HEK293T (cell line): ENCODE results near the gene EYS.

Source experiments
- ARNT ChIP-seq: fragments of 450-650 bp; IDR thresholded peaks from 2 replicates; pipeline ENCODE4 v1.6.1; 2017; ENCODE audit warnings: mild to moderate bottlenecking
- BHLHE40 ChIP-seq: fragments of 450-650 bp; IDR thresholded peaks from 2 replicates; pipeline ENCODE4 v1.6.1; 2016; ENCODE audit warnings: mild to moderate bottlenecking, moderate library complexity, borderline replicate concordance
- ELF4 ChIP-seq: fragments of 450-650 bp; IDR thresholded peaks from 2 replicates; pipeline ENCODE4 v1.6.1; 2017; ENCODE audit warnings: antibody characterized with exemption
- FOXA1 ChIP-seq: fragments of 450-650 bp; IDR thresholded peaks from 2 replicates; pipeline ENCODE4 v1.6.1; 2016; ENCODE audit warnings: mild to moderate bottlenecking
- FOXM1 ChIP-seq: fragments of 450-650 bp; IDR thresholded peaks from 2 replicates; pipeline ENCODE4 v1.6.1; 2017; ENCODE audit warnings: mild to moderate bottlenecking, borderline replicate concordance
- HDGF ChIP-seq: fragments of 450-650 bp; IDR thresholded peaks from 2 replicates; pipeline ENCODE4 v1.6.1; 2017; ENCODE audit warnings: antibody characterized with exemption, borderline replicate concordance
- NFRKB ChIP-seq: fragments of 450-650 bp; IDR thresholded peaks from 2 replicates; pipeline ENCODE4 v1.6.1; 2016; ENCODE audit warnings: mild to moderate bottlenecking, moderate library complexity
- SP1 ChIP-seq: fragments of 450-650 bp; IDR thresholded peaks from 2 replicates; pipeline ENCODE4 v1.6.1; 2017
- TARDBP ChIP-seq: fragments of 450-650 bp; IDR thresholded peaks from 2 replicates; pipeline ENCODE4 v1.6.1; 2016
- ZNF384 ChIP-seq: fragments of 450-650 bp; IDR thresholded peaks from 2 replicates; pipeline ENCODE4 v1.6.1; 2016
- TF ChIP-seq, protein P1 (sequence below): fragments of 450-650 bp; IDR thresholded peaks from 2 replicates; pipeline ENCODE4 v1.6.1; 2016

DNA sequence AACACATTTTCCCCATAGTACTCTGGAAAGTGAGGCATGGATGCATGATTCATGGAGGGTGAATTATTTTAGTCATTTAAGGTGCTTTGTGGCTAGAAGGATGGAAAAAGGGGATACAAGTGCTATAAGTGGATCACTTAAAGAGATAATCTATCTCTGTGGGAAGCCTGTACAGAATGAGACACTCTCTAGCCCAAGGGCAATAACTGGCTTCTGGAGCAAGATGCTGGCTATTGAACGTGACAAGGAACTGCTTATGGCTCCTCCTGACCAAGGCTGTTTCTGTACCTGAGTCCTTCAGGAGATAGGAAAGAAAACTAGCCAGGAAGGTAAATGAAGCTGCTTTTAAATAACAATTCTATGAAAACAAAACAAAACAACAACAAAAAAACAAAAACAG, 590.7 kb downstream of the EYS start:
- TF ChIP-seq NFRKB (no peak), SP1 (no peak), ELF4 (no peak), HDGF (no peak), FOXM1 (no peak), ZNF384 (no peak), FOXA1 (no peak), ARNT (no peak), TARDBP (no peak), BHLHE40 (no peak)
- TF ChIP-seq, protein P1, sequence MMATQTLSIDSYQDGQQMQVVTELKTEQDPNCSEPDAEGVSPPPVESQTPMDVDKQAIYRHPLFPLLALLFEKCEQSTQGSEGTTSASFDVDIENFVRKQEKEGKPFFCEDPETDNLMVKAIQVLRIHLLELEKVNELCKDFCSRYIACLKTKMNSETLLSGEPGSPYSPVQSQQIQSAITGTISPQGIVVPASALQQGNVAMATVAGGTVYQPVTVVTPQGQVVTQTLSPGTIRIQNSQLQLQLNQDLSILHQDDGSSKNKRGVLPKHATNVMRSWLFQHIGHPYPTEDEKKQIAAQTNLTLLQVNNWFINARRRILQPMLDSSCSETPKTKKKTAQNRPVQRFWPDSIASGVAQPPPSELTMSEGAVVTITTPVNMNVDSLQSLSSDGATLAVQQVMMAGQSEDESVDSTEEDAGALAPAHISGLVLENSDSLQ, result no peak
